GM18508 (cell line): ENCODE measurements around the gene RFX4.
"Not testable (repeated sequence)": the region's sequence is repeated elsewhere in the genome, so short reads cannot be mapped to it uniquely, and the experiment has no call there.

Source experiments
- ATAC-seq: cut with Tn5 transposase; IDR thresholded peaks from one replicate; pipeline ENCODE4 v1.9.1; 2021; ENCODE audit warnings: moderate number of reproducible peaks; ENCODE audit not compliant: insufficient read depth, unreplicated experiment

RFX4 gene

DNA sequence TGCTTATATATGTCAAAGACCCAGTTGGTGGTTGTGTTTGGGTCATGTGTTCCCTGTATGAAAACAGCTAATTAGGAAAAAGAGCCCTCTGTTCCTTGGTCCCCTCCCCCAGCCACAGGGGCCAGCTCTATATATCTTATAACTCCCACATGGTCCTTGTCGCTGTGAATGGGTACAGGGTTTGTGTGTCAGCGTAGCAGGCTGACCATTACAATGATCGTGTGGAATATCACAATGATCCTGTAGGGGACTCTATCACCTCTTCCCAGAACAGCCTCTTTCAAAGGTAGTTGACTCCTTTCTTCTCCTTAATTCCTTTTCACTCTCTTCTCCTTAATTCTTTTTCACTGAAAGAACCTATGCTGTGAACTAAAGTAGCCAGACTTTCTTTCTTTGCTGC, 140.0 kb downstream of the RFX4 start:
- no peak for ATAC-seq

GRCh38 chr12:106723416-106723815, 140.6 kb downstream of the RFX4 start:
- no peak for ATAC-seq

- no peak for ATAC-seq
Measured at GRCh38 chr12:106724116-106724515, 141.3 kb downstream of the RFX4 start.

GRCh38 chr12:106724934-106725333, 142.1 kb downstream of the RFX4 start:
- no peak for ATAC-seq

DNA sequence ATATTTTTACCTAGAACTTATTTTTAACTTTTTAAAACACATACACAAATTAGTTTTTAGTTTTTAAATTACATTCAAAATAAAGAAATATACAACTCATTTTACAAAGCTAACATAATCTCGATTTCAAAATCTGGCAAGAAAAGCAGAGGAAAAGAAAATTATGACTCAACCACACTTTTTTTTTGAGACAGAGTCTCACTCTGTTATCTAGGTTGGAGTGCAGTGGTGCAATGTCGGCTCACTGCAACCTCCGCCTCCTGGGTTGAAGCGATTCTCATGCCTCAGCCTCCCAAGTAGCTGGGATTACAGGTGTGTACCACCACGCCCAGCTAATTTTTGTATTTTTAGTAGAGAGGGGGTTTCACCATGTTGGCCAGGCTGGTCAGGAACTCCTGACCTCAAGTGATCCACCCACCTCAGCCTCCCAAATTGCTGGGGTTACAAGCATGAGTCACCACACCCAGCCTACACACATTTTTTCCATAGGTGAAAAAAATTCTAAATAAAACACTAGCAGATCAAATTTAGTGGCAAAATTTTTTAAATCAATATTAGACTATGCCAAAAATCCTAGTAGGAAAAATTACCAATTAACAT, 143.9 kb downstream of the RFX4 start:
- ATAC-seq: not testable (repeated sequence)

DNA sequence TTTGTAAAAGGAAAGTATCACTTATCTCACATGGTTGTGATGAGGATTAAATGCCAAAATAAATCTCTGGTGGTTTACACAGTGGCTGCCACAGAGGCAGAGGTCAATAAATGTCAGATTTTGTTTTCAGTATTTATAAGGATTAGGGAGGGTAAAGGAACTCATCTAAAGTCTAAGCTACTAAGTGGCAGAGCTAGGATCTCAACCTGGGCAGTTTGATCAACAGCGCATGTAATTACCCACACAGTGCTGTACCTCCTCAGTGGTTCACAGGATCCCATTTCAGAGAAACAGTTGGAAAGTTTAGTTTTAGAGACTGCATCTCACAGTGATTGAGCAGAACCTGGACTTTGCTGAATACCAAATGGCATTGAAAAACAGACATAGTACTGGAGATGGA, 146.8 kb downstream of the RFX4 start:
- ATAC-seq: no peak

GRCh38 chr12:106732890-106733289, 150.1 kb downstream of the RFX4 start:
- ATAC-seq: no peak

GRCh38 chr12:106733660-106734059, 150.9 kb downstream of the RFX4 start:
- no peak for ATAC-seq

DNA sequence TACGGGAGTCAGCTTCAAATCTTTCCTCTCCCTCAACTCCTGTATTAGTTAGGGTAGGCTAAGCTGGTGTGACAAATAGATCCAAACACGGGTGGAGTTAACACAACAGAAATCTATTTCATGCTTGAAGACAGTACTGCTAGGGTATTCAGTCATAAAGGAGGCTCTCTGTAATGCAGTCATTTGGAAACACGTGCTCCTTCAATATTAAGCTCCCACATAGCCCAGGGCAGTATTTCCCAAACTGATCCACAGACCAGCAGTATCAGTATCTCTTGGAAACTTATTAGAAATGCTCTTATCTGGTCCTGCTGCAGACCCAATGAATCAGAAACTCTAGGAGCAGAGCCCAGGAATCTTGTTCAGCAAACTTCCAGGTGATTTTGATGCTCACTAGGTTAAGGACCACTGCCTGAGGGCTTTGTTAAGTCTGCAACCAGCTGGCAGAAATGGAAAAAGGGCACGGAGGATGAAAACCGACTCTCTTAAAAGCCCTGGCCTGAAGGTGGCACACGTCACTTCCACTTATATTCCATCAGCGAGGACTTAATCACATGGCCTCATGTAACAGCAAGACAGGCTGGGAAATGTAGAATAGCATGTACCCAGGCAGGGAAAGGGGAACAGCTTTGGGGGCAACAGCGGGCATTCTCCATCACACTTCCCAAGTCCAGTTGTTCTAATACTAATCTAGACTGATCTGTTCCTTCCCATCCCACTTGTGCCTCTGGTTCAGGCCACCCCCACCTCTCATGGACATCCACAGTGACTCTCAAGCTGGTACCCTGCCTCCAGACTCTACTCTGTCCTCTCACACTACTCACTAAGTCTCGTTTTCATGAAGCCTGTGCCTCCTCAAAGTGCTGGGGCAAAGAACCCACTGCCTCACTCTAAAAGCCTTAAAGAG, 153.5 kb downstream of the RFX4 start:
- ATAC-seq: no peak

GRCh38 chr12:106739318-106739717, 156.5 kb downstream of the RFX4 start:
- no peak for ATAC-seq

GRCh38 chr12:106739815-106740530, 157.2 kb downstream of the RFX4 start:
- no peak for ATAC-seq

GRCh38 chr12:106740818-106741217, 158.0 kb downstream of the RFX4 start:
- no peak for ATAC-seq

DNA sequence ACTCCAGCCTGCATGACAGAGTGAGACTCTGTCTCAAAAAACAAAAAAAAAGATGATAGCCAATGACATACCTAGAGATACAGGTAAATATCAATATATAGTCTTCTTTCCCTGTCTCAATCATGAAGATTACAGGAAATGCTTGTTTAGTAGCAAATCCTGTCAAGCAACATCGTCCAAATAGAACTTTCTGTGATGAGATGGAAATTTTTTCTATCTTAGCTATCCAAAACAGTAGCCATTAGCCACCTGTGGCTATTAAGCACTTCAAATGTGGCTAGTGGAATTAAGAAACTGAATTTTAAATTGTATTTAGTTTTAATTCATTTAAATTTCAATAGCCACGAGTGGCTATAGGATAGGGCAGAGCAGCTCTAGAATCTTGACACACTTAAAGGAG, 158.4 kb downstream of the RFX4 start:
- no peak for ATAC-seq

GRCh38 chr12:106743270-106743988, 160.6 kb downstream of the RFX4 start:
- no peak for ATAC-seq

DNA sequence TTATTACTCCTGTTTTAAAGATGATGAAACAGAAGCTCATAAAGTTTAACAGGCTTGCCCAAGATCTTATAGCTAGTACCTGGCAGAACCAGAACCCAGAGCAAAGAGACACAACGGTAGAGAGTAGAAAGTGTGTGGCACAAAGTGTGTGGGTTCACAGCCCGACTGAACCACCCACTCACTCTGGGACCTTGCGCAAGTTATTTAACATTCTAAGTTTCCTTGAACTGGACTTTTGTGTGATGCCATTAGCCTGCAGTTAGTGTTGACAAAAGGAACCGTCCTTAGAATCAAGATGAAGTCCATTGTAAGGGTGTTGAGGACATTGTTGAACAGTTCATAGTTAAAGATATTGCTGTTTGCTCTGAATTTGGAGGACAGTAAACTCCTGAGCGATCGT, 161.8 kb downstream of the RFX4 start:
- ATAC-seq: no peak

DNA sequence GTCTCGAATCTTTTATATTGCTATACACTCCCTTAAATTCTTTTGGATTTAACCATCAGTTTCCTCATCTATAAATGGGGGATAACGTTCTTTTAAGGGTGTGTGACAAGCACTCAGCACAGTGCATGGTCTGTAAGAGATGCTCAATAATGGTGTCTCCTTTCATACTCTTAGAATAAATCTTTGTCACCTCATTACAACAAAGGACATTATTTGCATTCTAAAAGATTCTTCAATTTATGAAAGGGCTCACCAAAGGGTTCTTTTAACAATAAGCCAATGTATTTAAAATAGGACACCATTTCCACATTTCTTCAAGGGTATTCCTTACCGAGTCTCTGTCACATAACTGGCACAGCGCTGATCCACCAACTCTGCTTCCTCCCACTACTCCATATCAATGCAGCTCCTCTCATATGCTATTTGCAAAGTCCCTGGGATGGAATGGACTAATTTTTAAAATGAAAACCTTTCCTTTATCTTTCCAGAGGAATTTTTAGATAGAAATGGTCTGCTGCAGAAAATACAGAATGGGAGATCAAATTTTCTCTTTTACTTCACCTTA, 162.5 kb downstream of the RFX4 start:
- ATAC-seq: no peak

- no peak for ATAC-seq
Measured at GRCh38 chr12:106747973-106748436, 165.2 kb downstream of the RFX4 start.

DNA sequence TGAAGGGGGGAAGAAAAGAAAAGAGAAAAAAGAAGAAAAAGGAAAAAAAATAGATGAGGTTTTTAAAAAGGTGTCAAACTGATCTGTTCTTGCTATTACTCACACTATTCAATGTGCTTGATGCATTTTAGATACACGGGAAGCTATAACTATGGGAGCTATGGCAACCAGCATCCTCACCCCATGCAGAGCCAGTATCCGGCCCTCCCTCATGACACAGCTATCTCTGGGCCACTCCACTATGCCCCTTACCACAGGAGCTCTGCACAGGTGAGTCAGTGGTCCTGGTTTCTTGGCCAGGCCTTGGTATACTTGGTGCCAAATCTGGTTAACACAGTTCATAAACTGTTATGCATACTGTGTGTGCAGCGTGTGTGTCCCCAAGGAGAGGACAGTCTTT, 167.7 kb downstream of the RFX4 start:
- ATAC-seq: no peak

DNA sequence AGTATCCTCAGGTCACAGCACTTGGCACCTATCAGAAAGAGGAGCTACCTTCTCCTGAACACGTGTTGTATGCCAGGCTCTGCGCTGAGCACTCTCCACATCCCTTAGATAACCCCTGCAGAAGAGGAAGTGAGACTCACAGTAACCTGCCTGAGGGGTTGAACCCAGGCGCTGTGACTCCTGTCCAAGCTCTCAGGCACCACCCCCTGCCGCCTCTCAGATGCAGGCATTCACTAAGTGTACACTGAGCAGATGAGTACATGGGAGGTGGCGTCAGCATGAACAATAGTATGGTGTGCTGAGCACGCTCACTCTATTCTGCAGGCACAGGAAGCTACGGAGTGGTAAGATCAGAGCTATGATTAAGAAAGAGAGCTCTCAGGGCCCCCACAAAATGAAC, 170.7 kb downstream of the RFX4 start:
- peak; percentile 95 for ATAC-seq

DNA sequence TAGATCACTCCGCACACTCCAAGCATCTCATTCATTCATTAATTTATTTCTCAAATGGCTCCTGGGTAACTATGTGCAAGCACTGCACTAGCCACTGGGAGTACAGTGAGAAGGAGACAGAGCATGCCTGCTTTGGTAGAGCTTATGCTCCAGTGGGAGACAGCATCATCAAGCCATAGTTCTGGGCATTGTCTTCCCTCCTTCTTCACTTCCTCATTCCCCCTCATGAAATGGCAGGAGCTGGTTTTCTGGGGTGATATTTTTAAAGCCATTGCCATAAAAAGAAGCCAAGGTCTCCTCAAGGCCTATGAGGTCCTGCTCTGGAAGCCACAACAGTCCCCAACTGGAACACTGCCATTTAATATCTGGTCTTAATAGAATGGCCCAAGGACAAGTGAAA, 171.5 kb downstream of the RFX4 start:
- ATAC-seq: no peak
